CD1c-positive myeloid dendritic cell (primary cell): Measurements from ENCODE around the gene CDH23.

Experiments used
- DNase-seq: peaks from one replicate; pipeline ENCODE4 v3.0.0-alpha.2; 2016; ENCODE audit errors: extremely low spot score

The CDH23 gene

GRCh38 chr10:71369602-71370001, 27.1 kb upstream of the CDH23 start:
- DNase-seq: no peak

GRCh38 chr10:71370031-71370430, 26.7 kb upstream of the CDH23 start:
- DNase-seq: no peak

- peak; percentile 84 for DNase-seq
Observed at GRCh38 chr10:71371750-71372166, 25.0 kb upstream of the CDH23 start.

- DNase-seq: peak; percentile 87
Observed at GRCh38 chr10:71372882-71373495, 23.7 kb upstream of the CDH23 start.

- DNase-seq: no peak
Observed at GRCh38 chr10:71374481-71375233, 22.1 kb upstream of the CDH23 start.

GRCh38 chr10:71375952-71376351, 20.8 kb upstream of the CDH23 start:
- no peak for DNase-seq

- DNase-seq: peak; percentile 73
Observed at GRCh38 chr10:71378336-71379117, 18.2 kb upstream of the CDH23 start.

- peak; percentile 38 for DNase-seq
Observed at GRCh38 chr10:71379118-71379766, 17.5 kb upstream of the CDH23 start.

- no peak for DNase-seq
Observed at GRCh38 chr10:71380841-71381240, 15.9 kb upstream of the CDH23 start.

- DNase-seq: no peak
Observed at GRCh38 chr10:71381611-71382010, 15.1 kb upstream of the CDH23 start.

- no peak for DNase-seq
Observed at GRCh38 chr10:71382028-71382427, 14.7 kb upstream of the CDH23 start.

GRCh38 chr10:71382757-71383156, 14.0 kb upstream of the CDH23 start:
- DNase-seq: no peak

- DNase-seq: peak; percentile 79
Observed at GRCh38 chr10:71383972-71384687, 12.6 kb upstream of the CDH23 start.

GRCh38 chr10:71388171-71388570, 8.5 kb upstream of the CDH23 start:
- DNase-seq: no peak

GRCh38 chr10:71388583-71389310, 8.0 kb upstream of the CDH23 start:
- no peak for DNase-seq

- DNase-seq: no peak
Observed at GRCh38 chr10:71389768-71390460, 6.8 kb upstream of the CDH23 start.

- no peak for DNase-seq
Observed at GRCh38 chr10:71390461-71390835, 6.3 kb upstream of the CDH23 start.

- DNase-seq: no peak
Observed at GRCh38 chr10:71390921-71391690, 5.6 kb upstream of the CDH23 start.

- DNase-seq: no peak
Observed at GRCh38 chr10:71391701-71392100, 5.0 kb upstream of the CDH23 start.

GRCh38 chr10:71392292-71392691, 4.4 kb upstream of the CDH23 start:
- DNase-seq: no peak
